Endometrium (tissue), 2 donors: ENCODE results near the gene FBXL15.

ENCODE experiments used
- FAIRE-seq: peaks from 2 replicates; lab custom pipeline; 2012; peaks lifted over from hg19 to GRCh38; lab: Jason Lieb, UNC
- donor health status: control.
- donor health status: control.

Gene FBXL15, protein sequence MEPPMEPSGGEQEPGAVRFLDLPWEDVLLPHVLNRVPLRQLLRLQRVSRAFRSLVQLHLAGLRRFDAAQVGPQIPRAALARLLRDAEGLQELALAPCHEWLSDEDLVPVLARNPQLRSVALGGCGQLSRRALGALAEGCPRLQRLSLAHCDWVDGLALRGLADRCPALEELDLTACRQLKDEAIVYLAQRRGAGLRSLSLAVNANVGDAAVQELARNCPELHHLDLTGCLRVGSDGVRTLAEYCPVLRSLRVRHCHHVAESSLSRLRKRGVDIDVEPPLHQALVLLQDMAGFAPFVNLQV

DNA sequence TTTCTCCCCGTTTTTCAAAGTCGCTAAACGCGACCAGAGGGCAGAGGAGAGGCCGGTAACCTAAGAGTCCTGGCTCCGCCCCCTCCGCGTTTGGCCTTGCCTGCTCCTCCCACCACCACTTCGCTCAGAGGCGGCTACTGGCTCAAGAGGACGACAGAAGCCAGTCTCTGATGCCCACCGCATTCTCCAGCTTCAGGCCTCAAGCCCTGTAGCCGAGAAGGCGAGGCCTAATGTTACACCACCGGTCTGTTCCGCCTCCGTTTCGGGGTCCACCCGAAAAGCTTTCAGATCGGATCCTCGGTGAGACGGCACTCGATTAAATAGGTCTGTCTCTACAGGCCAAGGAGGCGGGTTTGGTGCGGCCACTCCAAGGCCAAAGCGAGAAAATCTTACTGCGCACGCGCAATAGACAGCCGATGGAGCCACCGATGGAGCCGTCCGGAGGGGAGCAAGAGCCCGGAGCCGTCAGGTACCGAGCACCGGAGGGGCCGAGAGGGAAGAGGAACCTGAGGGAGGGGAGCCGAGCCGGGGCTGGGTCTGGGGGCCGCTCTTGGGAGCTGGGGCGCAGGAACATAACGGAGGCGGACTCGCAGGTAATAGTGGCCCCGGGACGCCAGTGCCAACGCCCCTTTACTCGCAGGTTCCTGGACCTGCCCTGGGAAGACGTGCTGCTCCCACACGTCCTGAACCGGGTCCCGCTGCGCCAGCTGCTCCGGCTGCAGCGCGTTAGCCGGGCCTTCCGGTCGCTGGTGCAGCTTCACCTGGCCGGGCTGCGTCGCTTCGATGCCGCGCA lies at the start of gene FBXL15:
TSS of gene FBXL15 (plus strand) at position 123 of the 793 bp plus-strand sequence. CDS start at position 417, 294 bp downstream.
- FAIRE-seq: peak; percentile 94

GRCh38 chr10:102371295-102371694 lies 49.3 kb upstream of the FBXL15 start:
- FAIRE-seq: no peak

DNA sequence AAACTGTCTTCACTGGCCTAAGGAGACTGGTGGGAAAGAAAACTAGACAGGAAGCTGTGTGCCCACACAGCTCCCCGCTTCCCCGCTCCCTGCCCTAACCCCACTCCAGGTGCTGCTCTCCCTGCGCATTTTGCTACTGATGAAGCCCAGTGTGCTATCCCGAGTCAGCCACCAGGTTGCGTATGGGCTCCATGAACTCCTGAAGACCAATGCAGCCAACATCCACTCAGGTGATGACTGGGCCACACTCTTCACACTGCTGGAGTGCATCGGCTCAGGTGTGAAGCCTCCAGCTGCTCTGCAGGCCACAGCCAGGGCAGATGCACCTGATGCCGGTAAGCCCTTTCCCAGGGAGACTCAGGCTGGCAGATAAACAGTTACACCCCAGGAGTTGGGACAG lies 45.4 kb upstream of the FBXL15 start:
- no peak for FAIRE-seq

DNA sequence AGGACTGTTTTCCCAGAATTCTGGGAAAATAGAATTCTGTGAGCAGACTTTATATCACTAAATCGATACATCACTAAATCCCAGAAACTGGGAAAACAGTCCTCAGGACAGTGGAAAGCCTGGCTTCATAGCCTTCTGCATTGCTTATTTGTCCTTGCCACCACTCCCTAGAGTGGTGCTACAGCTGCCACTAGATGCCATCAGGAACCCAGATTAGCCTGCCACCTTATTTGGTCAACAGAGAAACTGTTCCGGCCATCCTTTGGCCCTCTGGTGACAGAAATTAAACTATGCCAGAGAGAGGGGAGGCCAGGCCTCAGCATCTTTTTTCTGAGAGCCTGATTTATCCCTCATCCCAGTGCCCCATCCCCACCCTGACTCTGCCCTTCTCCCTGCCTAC lies 44.8 kb upstream of the FBXL15 start:
- no peak for FAIRE-seq

- FAIRE-seq: no peak
Measured at GRCh38 chr10:102376901-102377300, 43.7 kb upstream of the FBXL15 start.

DNA sequence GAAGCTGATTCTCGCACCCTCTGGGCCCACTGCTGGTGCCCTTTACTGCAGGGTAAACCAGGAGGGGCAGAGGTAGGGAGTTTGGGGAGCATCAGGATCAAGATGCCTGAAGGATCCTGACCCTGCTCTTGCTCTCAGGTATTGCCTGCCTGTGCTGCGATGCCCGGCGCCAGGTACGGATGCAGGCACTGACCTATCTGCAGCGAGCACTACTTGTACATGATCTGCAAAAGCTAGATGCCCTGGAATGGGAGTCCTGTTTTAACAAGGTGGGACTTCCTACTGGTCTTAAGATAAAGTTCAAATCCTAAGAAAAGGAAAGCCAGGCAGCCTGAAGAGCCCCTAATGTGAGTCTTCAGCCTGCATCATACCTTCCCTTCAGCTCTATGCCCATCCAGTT lies 41.3 kb upstream of the FBXL15 start:
- FAIRE-seq: no peak

- FAIRE-seq: no peak
Measured at GRCh38 chr10:102381983-102382382, 38.7 kb upstream of the FBXL15 start.

DNA sequence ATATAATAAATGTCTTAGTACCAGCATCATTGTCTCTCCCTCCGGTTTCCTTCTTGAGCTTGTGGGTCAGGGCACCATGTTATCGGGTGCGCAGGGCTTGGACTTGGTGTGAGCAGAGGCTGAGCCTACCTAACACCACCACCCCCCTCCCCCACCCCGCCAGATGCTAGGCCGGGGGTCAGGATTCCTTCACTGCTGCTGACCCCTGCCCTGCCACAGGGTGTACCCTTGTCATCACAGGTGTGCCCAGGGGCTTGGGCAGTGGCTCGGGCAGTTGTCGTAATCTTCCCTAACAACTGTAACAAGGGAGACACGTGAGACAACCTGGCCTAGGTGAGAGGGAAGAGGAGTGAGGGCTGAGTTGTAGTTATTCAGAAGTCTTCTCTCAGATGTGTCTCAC lies 37.8 kb upstream of the FBXL15 start:
- no peak for FAIRE-seq

- FAIRE-seq: no peak
Measured at GRCh38 chr10:102384053-102384452, 36.6 kb upstream of the FBXL15 start.

DNA sequence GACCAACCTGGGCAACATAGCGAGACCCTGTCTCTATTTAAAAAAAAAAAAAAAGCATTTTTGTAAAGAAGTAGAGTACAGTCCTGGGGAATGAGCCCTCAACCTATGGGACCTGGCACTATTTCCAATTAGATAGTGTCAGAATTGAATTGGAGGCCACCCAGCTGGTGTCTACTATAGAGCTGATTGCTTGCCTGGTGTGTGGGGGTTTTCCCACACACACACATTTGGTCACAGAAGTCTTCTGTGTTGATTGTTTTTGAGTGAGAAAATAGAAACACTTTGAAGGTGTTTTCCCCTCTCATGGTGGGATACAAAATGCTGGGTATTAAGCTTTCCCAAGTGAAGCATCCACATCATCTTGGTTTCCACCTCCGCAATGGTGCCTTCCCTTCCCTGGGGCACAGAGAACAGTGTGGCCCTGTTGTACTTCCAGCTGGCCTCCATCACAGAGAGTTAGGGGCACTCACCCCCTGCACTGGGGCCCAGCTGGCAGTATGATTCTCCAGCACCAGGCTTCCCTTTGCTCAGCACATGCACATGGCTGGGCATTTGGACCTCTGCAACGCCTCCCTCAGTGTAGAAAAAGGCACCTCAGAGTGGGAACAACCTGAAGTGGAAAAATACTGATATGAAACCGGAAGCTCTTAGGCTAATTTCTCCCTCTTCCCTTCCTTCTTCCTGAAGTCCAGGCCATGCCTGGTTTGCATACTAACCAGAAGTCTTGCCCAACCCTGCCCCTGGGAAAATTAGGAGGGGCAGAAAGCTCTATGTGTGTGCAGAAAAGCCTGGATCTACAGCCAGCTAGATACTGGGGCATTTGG lies 35.8 kb upstream of the FBXL15 start:
- no peak for FAIRE-seq

DNA sequence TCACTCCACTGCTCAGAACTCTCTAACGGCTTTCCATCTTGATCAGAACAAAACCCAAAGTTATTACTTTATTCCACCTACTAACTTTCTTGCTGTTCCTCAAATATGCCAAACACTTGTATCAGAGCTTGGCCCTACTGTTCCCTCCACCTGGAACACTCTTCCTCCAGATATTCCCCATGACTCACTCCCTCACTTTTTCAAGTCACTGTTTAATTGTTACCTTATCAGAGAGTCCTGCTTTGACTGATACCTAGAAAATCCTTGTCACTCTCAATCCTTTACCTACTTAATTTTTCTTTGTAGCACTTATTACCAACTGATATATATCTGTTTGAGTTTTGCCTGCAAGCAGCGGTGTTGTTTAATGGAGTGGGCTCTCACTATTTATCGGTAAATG lies 30.7 kb upstream of the FBXL15 start:
- FAIRE-seq: no peak

- FAIRE-seq: no peak
Measured at GRCh38 chr10:102392306-102392705, 28.3 kb upstream of the FBXL15 start.

DNA sequence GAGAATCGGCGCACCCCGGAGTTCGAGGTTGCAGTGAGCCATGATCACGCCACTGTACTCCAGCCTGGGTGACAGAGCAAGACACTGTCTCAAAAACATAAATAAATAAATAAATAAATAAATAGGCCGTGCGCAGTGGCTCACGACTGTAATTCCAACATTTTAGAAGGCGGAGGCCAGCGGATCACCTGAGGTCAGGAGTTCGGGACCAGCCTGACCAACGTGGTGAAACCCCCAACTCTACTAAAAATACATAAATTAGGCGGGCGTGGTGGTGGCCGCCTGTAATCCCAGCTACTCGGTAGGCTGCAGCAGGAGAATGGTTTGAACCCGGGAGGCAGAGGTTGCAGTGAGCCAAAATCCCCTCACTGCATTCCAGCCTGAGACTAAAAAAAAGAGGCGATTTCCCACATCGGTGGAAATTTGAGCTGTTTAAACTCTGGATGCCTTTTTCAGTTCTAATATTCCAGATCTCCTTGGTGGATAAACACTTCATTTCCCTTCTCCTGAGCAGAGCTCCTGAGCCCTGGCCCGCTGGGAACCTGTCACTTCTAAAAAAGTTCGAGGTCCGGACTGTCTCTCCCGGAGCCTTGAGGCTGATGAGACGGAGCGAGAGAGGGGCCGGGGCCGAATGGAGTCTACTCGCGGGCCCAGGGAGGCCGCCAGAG lies 27.1 kb upstream of the FBXL15 start:
- FAIRE-seq: no peak

DNA sequence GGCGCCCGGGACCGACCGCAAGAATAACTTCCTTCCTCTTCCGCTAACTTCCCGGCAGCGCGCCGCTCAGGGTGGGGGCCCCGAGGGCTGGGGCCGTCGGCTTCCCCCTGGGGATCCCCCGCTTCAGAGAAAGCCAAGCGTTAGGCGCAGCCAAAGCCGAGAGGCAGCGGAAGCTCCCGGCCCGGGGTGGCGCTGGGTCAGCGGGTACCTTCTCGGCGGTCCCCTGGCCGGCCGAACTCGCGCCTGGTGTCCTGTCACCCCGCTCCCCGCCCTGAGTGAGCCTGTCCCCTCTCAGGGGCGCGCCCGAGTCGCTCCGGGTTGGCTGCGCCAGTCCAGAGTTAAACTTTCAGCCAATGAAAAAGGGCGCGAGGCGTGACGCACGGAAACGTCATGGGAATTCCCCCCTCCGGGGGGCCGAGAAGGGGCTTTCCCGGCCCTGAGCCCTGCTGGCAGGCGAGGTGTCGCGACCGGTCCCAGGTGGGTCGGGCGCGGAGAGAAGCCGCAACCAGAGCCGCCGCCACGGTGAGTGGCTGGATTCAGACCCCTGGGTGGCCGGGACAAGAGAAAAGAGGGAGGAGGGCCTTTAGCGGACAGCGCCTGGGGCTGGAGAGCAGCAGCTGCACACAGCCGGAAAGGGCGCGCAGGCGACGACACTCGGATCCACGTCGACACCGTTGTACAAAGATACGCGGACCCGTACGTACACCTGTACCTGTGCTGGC lies 26.4 kb upstream of the FBXL15 start:
- no peak for FAIRE-seq

GRCh38 chr10:102394801-102395399 lies 25.7 kb upstream of the FBXL15 start:
- no peak for FAIRE-seq

- no peak for FAIRE-seq
Measured at GRCh38 chr10:102395400-102396316, 25.0 kb upstream of the FBXL15 start, which contains the start of gene NFKB2. TSS of gene NFKB2 (plus strand) at chr10:102395705. CDS start at chr10:102395960, 255 bp downstream.

GRCh38 chr10:102396317-102396650 lies 24.4 kb upstream of the FBXL15 start:
- no peak for FAIRE-seq

GRCh38 chr10:102396730-102397151 lies 23.9 kb upstream of the FBXL15 start:
- FAIRE-seq: no peak

GRCh38 chr10:102397222-102398171 lies 23.1 kb upstream of the FBXL15 start:
- FAIRE-seq: no peak
